Measurements from ENCODE around the gene SORL1. TPM values are rescaled to one million over a fixed set of nuclear protein-coding genes. Genes with fewer than 3 reads are reported as not detected.

The SORL1 gene
- total RNA-seq, 2 donors from 2014 or later = 9.6 to 10.6 TPM

- DNase-seq (no peak), ATAC-seq (no peak)
- intact Hi-C loops (cut with DNase I) = no loop called here
Measured at GRCh38 chr11:121540627-121541026, 88.5 kb downstream of the SORL1 start.

GRCh38 chr11:121543836-121544380, 91.8 kb downstream of the SORL1 start:
- intact Hi-C loops (cut with DNase I) = no loop called here
- no peak for DNase-seq
- ATAC-seq = no peak

GRCh38 chr11:121544956-121545355, 92.8 kb downstream of the SORL1 start:
- intact Hi-C loops (cut with DNase I) = no loop called here
- ATAC-seq (no peak), DNase-seq (no peak)

- ATAC-seq (no peak), DNase-seq (no peak)
- intact Hi-C loops (cut with DNase I) = no loop called here
Measured at GRCh38 chr11:121547574-121547973, 95.5 kb downstream of the SORL1 start.

GRCh38 chr11:121550247-121551030, 98.3 kb downstream of the SORL1 start:
- intact Hi-C loops (cut with DNase I) = no loop called here
- ATAC-seq (no peak), DNase-seq (no peak)

GRCh38 chr11:121551463-121551862, 99.3 kb downstream of the SORL1 start:
- DNase-seq = no peak
- no peak for ATAC-seq
- intact Hi-C loops (cut with DNase I) = no loop called here

- intact Hi-C loops (cut with DNase I) = no loop called here
- DNase-seq (no peak), ATAC-seq (no peak)
Measured at GRCh38 chr11:121552154-121552553, 100.0 kb downstream of the SORL1 start.

- intact Hi-C loops (cut with DNase I) = no loop called here
- no peak for ATAC-seq
- DNase-seq = no peak
Measured at GRCh38 chr11:121552644-121553043, 100.5 kb downstream of the SORL1 start.

GRCh38 chr11:121553389-121553788, 101.3 kb downstream of the SORL1 start:
- intact Hi-C loops (cut with DNase I) = no loop called here
- ATAC-seq (no peak), DNase-seq (no peak)

- intact Hi-C loops (cut with DNase I) = no loop called here
- ATAC-seq = peak in 1 of 2 donors; percentile 78
Measured at GRCh38 chr11:121553806-121554205, 101.7 kb downstream of the SORL1 start.

GRCh38 chr11:121554552-121554951, 102.4 kb downstream of the SORL1 start:
- DNase-seq (no peak), ATAC-seq (no peak)
- intact Hi-C loops (cut with DNase I) = no loop called here

More at GRCh38 chr11:121553806-121554205, 101.7 kb downstream of the SORL1 start:
- DNase-seq = no peak

- intact Hi-C loops (cut with DNase I) = no loop called here
- no peak for DNase-seq
- no peak for ATAC-seq
Measured at GRCh38 chr11:121555121-121555520, 103.0 kb downstream of the SORL1 start.

- DNase-seq (no peak), ATAC-seq (no peak)
- intact Hi-C loops (cut with DNase I) = no loop called here
Measured at GRCh38 chr11:121556937-121557336, 104.8 kb downstream of the SORL1 start.

GRCh38 chr11:121557348-121557747, 105.2 kb downstream of the SORL1 start:
- ATAC-seq (no peak), DNase-seq (no peak)
- intact Hi-C loops (cut with DNase I) = no loop called here

- DNase-seq (no peak), ATAC-seq (no peak)
- intact Hi-C loops (cut with DNase I) = no loop called here
Measured at GRCh38 chr11:121559606-121560200, 107.6 kb downstream of the SORL1 start.

- intact Hi-C loops (cut with DNase I) = no loop called here
- ATAC-seq = no peak
- DNase-seq = no peak
Measured at GRCh38 chr11:121560236-121560635, 108.1 kb downstream of the SORL1 start.

- no peak for ATAC-seq
- DNase-seq = no peak
- intact Hi-C loops (cut with DNase I) = no loop called here
Measured at GRCh38 chr11:121561240-121561639, 109.1 kb downstream of the SORL1 start.

- ATAC-seq = no peak
- intact Hi-C loops (cut with DNase I) = no loop called here
- DNase-seq = no peak
Measured at GRCh38 chr11:121561716-121562115, 109.6 kb downstream of the SORL1 start.

- DNase-seq (no peak), ATAC-seq (no peak)
- intact Hi-C loops (cut with DNase I) = no loop called here
Measured at GRCh38 chr11:121563003-121563402, 110.9 kb downstream of the SORL1 start.

- DNase-seq (no peak), ATAC-seq (no peak)
- intact Hi-C loops (cut with DNase I) = no loop called here
Measured at GRCh38 chr11:121563900-121564822, 112.0 kb downstream of the SORL1 start.

All from left cardiac atrium (tissue), 4 donors.